Thyroid gland (tissue), 4 donors: ENCODE data around the gene KREMEN2.

ENCODE experiments used
- POLR2A ChIP-seq, 2 donors: fragments of 450-650 bp; IDR thresholded peaks; one replicate each; pipeline ENCODE4 v1.6.1; 2017; ENCODE audit warnings: antibody characterized with exemption in 2 of 2, mild to moderate bottlenecking in 2 of 2, moderate library complexity in 1 of 2
- TF ChIP-seq, protein P1 (sequence below), 6 experiments: fragments of 200-600 bp in 3 of 6; fragments of 450-650 bp in 3 of 6; sonication (generic) in 3 of 6; IDR thresholded peaks; one replicate each; pipeline ENCODE4 v1.5.1; 2016 to 2019; ENCODE audit warnings: antibody characterized with exemption in 6 of 6, mild to moderate bottlenecking in 2 of 6, inconsistent platforms in 1 of 6, moderate library complexity in 1 of 6

DNA sequence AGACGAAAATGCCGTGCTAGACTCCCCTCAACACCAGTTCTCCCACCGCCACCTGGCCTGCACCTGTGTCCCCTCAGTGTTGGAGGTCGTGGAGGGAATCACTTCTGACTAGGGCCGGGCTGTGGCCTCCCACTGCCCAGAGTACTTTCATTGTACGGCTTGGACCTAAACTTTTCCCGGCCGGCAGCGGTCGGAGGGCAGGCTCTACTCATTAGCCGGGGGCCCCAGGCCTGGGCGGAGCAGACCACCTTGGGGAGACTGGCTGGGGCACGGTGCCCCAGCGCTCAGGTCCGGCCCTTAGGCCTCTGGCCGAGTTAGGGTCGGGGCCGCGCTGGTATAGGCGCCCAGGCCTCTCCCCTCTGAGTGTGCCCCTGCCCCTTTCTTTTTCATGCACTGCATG lies 53.3 kb downstream of the KREMEN2 start:
- TF ChIP-seq, protein P1, sequence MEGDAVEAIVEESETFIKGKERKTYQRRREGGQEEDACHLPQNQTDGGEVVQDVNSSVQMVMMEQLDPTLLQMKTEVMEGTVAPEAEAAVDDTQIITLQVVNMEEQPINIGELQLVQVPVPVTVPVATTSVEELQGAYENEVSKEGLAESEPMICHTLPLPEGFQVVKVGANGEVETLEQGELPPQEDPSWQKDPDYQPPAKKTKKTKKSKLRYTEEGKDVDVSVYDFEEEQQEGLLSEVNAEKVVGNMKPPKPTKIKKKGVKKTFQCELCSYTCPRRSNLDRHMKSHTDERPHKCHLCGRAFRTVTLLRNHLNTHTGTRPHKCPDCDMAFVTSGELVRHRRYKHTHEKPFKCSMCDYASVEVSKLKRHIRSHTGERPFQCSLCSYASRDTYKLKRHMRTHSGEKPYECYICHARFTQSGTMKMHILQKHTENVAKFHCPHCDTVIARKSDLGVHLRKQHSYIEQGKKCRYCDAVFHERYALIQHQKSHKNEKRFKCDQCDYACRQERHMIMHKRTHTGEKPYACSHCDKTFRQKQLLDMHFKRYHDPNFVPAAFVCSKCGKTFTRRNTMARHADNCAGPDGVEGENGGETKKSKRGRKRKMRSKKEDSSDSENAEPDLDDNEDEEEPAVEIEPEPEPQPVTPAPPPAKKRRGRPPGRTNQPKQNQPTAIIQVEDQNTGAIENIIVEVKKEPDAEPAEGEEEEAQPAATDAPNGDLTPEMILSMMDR (IDR thresholded peaks at IDR 0.05): no peak
- TF ChIP-seq POLR2A (IDR thresholded peaks at IDR 0.05): no peak
